SK-N-SH treated with all-trans-retinoic acid at 6 μM for 48 hours (cell line): ENCODE data around the gene EFCAB12.
A peak's percentile ranks its signal among the peaks of the same experiment; 100 is the strongest.

Experiments
- ATAC-seq: fragments of 200-7000 bp; cut with Tn5 transposase; 3 replicates; pipeline ENCODE4 v1.9.1; 2020; ENCODE audit warnings: mild to moderate bottlenecking, moderate library complexity
- ARNTL ChIP-seq: fragments of 450-650 bp; formaldehyde crosslinking; IDR thresholded peaks from 2 replicates; pipeline ENCODE4 v1.5.0; 2020; ENCODE audit warnings: low read depth, mild to moderate bottlenecking, moderate library complexity, borderline replicate concordance
- BACH2 ChIP-seq: fragments of 250-450 bp; sonication (Bioruptor Pico); IDR thresholded peaks from 2 replicates; pipeline ENCODE4 v1.9.0; 2021; ENCODE audit warnings: mild to moderate bottlenecking, borderline replicate concordance
- CSDC2 ChIP-seq: fragments of 250-450 bp; sonication (Bioruptor Pico); IDR thresholded peaks from 2 replicates; pipeline ENCODE4 v1.5.0; 2020; ENCODE audit warnings: mild to moderate bottlenecking, moderate library complexity
- CSRNP3 ChIP-seq: fragments of 250-450 bp; sonication (Bioruptor Pico); IDR thresholded peaks from 2 replicates; pipeline ENCODE4 v1.5.1; 2021; ENCODE audit warnings: mild to moderate bottlenecking, moderate library complexity
- ESRRG ChIP-seq: fragments of 250-450 bp; sonication (Bioruptor Pico); IDR thresholded peaks from 2 replicates; pipeline ENCODE4 v1.6.1; 2021; ENCODE audit warnings: mild to moderate bottlenecking
- GLIS3 ChIP-seq: fragments of 250-450 bp; sonication (Bioruptor Pico); IDR thresholded peaks from 2 replicates; pipeline ENCODE4 v1.5.0; 2020; ENCODE audit warnings: mild to moderate bottlenecking, moderate library complexity
- ISL1 ChIP-seq: fragments of 250-450 bp; sonication (Bioruptor Pico); IDR thresholded peaks from 2 replicates; pipeline ENCODE4 v2.1.2; 2022; ENCODE audit warnings: mild to moderate bottlenecking, moderate library complexity
- OSR1 ChIP-seq: fragments of 250-450 bp; sonication (Bioruptor Pico); IDR thresholded peaks from 2 replicates; pipeline ENCODE4 v1.8.0; 2022; ENCODE audit warnings: moderate library complexity, mild to moderate bottlenecking, inconsistent platforms
- PATZ1 ChIP-seq: fragments of 250-450 bp; sonication (Bioruptor Pico); IDR thresholded peaks from 2 replicates; pipeline ENCODE4 v1.8.0; 2020; ENCODE audit warnings: mild to moderate bottlenecking, moderate library complexity, borderline replicate concordance
- PPARA ChIP-seq: fragments of 250-450 bp; sonication (Bioruptor Pico); IDR thresholded peaks from 2 replicates; pipeline ENCODE4 v1.5.0; 2020; ENCODE audit warnings: mild to moderate bottlenecking, borderline replicate concordance
- SNAI2 ChIP-seq: fragments of 250-450 bp; sonication (Bioruptor Pico); IDR thresholded peaks from 2 replicates; pipeline ENCODE4 v1.5.0; 2020; ENCODE audit warnings: mild to moderate bottlenecking, moderate library complexity
- TCF4 ChIP-seq: fragments of 250-450 bp; sonication (Bioruptor Pico); IDR thresholded peaks from 2 replicates; pipeline ENCODE4 v1.8.0; 2021; ENCODE audit warnings: mild to moderate bottlenecking, moderate library complexity, borderline replicate concordance
- TOX ChIP-seq: fragments of 250-450 bp; sonication (Bioruptor Pico); IDR thresholded peaks from 2 replicates; pipeline ENCODE4 v1.8.0; 2021; ENCODE audit warnings: mild to moderate bottlenecking, moderate library complexity, borderline replicate concordance
- ZC3H10 ChIP-seq: fragments of 250-450 bp; sonication (Bioruptor Pico); IDR thresholded peaks from 2 replicates; pipeline ENCODE4 v1.5.1; 2021; ENCODE audit warnings: mild to moderate bottlenecking, moderate library complexity
- ZFP3 ChIP-seq: fragments of 250-450 bp; sonication (Bioruptor Pico); IDR thresholded peaks from 2 replicates; pipeline ENCODE4 v1.5.0; 2020; ENCODE audit warnings: mild to moderate bottlenecking, moderate library complexity
- ZFP30 ChIP-seq: fragments of 450-650 bp; formaldehyde crosslinking; IDR thresholded peaks from 2 replicates; pipeline ENCODE4 v1.5.0; 2022; ENCODE audit warnings: mild to moderate bottlenecking, moderate library complexity
- ZNF565 ChIP-seq: fragments of 450-650 bp; formaldehyde crosslinking; conservative IDR thresholded peaks from 2 replicates; pipeline ENCODE4 v1.5.0; 2020; ENCODE audit warnings: low read depth, mild to moderate bottlenecking, moderate library complexity
- ZNF70 ChIP-seq: fragments of 450-650 bp; formaldehyde crosslinking; IDR thresholded peaks from 2 replicates; pipeline ENCODE4 v1.5.0; 2020; ENCODE audit warnings: mild to moderate bottlenecking, moderate library complexity
- ZNF8 ChIP-seq: fragments of 450-650 bp; formaldehyde crosslinking; IDR thresholded peaks from 2 replicates; pipeline ENCODE4 v1.5.0; 2020; ENCODE audit warnings: mild to moderate bottlenecking, moderate library complexity
- TF ChIP-seq, protein P1 (sequence below): fragments of 250-450 bp; sonication (Bioruptor Pico); IDR thresholded peaks from 2 replicates; pipeline ENCODE4 v1.5.1; 2020; ENCODE audit warnings: low read depth, mild to moderate bottlenecking, moderate library complexity
- TF ChIP-seq, protein P2 (sequence below): fragments of 250-450 bp; sonication (Bioruptor Pico); IDR thresholded peaks from 2 replicates; pipeline ENCODE4 v1.5.0; 2020; ENCODE audit warnings: mild to moderate bottlenecking, moderate library complexity

The EFCAB12 gene

GRCh38 chr3:129428376-129429079 is at the start of gene EFCAB12:
TSS of gene EFCAB12 (minus strand) at chr3:129428636. CDS start at chr3:129428488, 148 bp downstream.
- TF ChIP-seq CSDC2 (CRISPR knock-in tag) (no peak), ZNF565 (CRISPR knock-in tag) (no peak), SNAI2 (CRISPR knock-in tag) (no peak), ISL1 (CRISPR knock-in tag) (no peak), GLIS3 (CRISPR knock-in tag) (no peak), ARNTL (CRISPR knock-in tag) (no peak), CSRNP3 (CRISPR knock-in tag) (no peak), ESRRG (CRISPR knock-in tag) (no peak), OSR1 (CRISPR knock-in tag) (no peak), ZNF8 (CRISPR knock-in tag) (no peak), ZFP30 (CRISPR knock-in tag) (no peak), BACH2 (CRISPR knock-in tag) (no peak), ZC3H10 (CRISPR knock-in tag) (no peak), PPARA (CRISPR knock-in tag) (no peak), TOX (CRISPR knock-in tag) (no peak), ZNF70 (CRISPR knock-in tag) (no peak), TCF4 (CRISPR knock-in tag) (no peak)
- TF ChIP-seq, protein P1, sequence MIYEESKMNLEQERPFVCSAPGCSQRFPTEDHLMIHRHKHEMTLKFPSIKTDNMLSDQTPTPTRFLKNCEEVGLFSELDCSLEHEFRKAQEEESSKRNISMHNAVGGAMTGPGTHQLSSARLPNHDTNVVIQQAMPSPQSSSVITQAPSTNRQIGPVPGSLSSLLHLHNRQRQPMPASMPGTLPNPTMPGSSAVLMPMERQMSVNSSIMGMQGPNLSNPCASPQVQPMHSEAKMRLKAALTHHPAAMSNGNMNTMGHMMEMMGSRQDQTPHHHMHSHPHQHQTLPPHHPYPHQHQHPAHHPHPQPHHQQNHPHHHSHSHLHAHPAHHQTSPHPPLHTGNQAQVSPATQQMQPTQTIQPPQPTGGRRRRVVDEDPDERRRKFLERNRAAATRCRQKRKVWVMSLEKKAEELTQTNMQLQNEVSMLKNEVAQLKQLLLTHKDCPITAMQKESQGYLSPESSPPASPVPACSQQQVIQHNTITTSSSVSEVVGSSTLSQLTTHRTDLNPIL (CRISPR knock-in tag), result no peak
- TF ChIP-seq, protein P2, sequence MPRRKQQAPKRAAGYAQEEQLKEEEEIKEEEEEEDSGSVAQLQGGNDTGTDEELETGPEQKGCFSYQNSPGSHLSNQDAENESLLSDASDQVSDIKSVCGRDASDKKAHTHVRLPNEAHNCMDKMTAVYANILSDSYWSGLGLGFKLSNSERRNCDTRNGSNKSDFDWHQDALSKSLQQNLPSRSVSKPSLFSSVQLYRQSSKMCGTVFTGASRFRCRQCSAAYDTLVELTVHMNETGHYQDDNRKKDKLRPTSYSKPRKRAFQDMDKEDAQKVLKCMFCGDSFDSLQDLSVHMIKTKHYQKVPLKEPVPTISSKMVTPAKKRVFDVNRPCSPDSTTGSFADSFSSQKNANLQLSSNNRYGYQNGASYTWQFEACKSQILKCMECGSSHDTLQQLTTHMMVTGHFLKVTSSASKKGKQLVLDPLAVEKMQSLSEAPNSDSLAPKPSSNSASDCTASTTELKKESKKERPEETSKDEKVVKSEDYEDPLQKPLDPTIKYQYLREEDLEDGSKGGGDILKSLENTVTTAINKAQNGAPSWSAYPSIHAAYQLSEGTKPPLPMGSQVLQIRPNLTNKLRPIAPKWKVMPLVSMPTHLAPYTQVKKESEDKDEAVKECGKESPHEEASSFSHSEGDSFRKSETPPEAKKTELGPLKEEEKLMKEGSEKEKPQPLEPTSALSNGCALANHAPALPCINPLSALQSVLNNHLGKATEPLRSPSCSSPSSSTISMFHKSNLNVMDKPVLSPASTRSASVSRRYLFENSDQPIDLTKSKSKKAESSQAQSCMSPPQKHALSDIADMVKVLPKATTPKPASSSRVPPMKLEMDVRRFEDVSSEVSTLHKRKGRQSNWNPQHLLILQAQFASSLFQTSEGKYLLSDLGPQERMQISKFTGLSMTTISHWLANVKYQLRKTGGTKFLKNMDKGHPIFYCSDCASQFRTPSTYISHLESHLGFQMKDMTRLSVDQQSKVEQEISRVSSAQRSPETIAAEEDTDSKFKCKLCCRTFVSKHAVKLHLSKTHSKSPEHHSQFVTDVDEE, result no peak
- ATAC-seq, result peak; percentile 99

- no peak for ATAC-seq
Measured at GRCh38 chr3:129476586-129476985, 48.1 kb upstream of the EFCAB12 start.

More at GRCh38 chr3:129476586-129476985, 48.1 kb upstream of the EFCAB12 start:
- TF ChIP-seq ZFP30 (CRISPR knock-in tag), result no peak
- TF ChIP-seq OSR1 (CRISPR knock-in tag), result no peak
- no peak for TF ChIP-seq ESRRG (CRISPR knock-in tag)
- TF ChIP-seq ZNF70 (CRISPR knock-in tag), result no peak
- no peak for TF ChIP-seq BACH2 (CRISPR knock-in tag)
- no peak for TF ChIP-seq PATZ1
- TF ChIP-seq ZNF565 (CRISPR knock-in tag), result no peak
- no peak for TF ChIP-seq CSDC2 (CRISPR knock-in tag)
- no peak for TF ChIP-seq ISL1 (CRISPR knock-in tag)
- TF ChIP-seq GLIS3 (CRISPR knock-in tag), result no peak
- no peak for TF ChIP-seq TCF4 (CRISPR knock-in tag)
- no peak for TF ChIP-seq ZFP3
- no peak for TF ChIP-seq PPARA (CRISPR knock-in tag)
- TF ChIP-seq, all 23 proteins: peak for 0
